ENCODE measurements around the gene TASL.

GRCh38 chrX:30612250-30612655 is 34.7 kb upstream of the TASL start:
- TF ChIP-seq, protein P1, sequence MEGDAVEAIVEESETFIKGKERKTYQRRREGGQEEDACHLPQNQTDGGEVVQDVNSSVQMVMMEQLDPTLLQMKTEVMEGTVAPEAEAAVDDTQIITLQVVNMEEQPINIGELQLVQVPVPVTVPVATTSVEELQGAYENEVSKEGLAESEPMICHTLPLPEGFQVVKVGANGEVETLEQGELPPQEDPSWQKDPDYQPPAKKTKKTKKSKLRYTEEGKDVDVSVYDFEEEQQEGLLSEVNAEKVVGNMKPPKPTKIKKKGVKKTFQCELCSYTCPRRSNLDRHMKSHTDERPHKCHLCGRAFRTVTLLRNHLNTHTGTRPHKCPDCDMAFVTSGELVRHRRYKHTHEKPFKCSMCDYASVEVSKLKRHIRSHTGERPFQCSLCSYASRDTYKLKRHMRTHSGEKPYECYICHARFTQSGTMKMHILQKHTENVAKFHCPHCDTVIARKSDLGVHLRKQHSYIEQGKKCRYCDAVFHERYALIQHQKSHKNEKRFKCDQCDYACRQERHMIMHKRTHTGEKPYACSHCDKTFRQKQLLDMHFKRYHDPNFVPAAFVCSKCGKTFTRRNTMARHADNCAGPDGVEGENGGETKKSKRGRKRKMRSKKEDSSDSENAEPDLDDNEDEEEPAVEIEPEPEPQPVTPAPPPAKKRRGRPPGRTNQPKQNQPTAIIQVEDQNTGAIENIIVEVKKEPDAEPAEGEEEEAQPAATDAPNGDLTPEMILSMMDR (IDR thresholded peaks at IDR 0.05; ENCODE audit: borderline replicate concordance, extremely low read depth, low read length, poor library complexity, severe bottlenecking) = no peak
- no peak for TF ChIP-seq EZH2 (IDR thresholded peaks at IDR 0.05; ENCODE audit: borderline replicate concordance, low read depth, low read length, severe bottlenecking)

Measured in DND-41 (cell line).